Neural cell (in vitro differentiated cells): ENCODE measurements around the gene RASGRP3. TPM values are rescaled to one million over a fixed set of nuclear protein-coding genes. Genes with fewer than 3 reads are reported as not detected.

Experiments
- H2AFZ ChIP-seq: fragments of 200-600, 300-800 bp; sonication (generic), shearing (Covaris generic); 2 replicates; pipeline ENCODE4 v1.6.0; 2014; ENCODE audit warnings: low read depth, mild to moderate bottlenecking, antibody characterized with exemption, low read length, moderate library complexity
- H3F3A ChIP-seq: fragments of 200-600 bp; shearing (Covaris generic); 2 replicates; pipeline ENCODE4 v1.6.1; 2016; ENCODE audit warnings: mild to moderate bottlenecking, moderate library complexity, mixed read lengths, antibody characterized with exemption, low read length; ENCODE audit not compliant: insufficient read depth, poor library complexity, severe bottlenecking
- H3K27ac ChIP-seq: fragments of 200-600, 300-800 bp; sonication (generic), shearing (Covaris generic); 2 replicates; pipeline ENCODE4 v1.5.1; 2014; ENCODE audit warnings: mild to moderate bottlenecking, low read length, moderate library complexity
- H3K27me3 ChIP-seq: fragments of 300-800, 200-600 bp; sonication (generic), shearing (Covaris generic); 2 replicates; pipeline ENCODE4 v1.6.0; 2014; ENCODE audit warnings: mild to moderate bottlenecking, low read depth, low read length, moderate library complexity; ENCODE audit not compliant: insufficient read depth
- H3K36me3 ChIP-seq: fragments of 300-800, 200-600 bp; sonication (generic), shearing (Covaris generic); 2 replicates; pipeline ENCODE4 v1.5.1; 2014; ENCODE audit warnings: mild to moderate bottlenecking, antibody characterized with exemption, low read length, moderate library complexity; ENCODE audit not compliant: insufficient read depth
- H3K4me2 ChIP-seq: fragments of 300-800, 200-600 bp; sonication (generic), shearing (Covaris generic); 2 replicates; pipeline ENCODE4 v1.6.0; 2014; ENCODE audit warnings: mild to moderate bottlenecking, low read length
- H3K4me3 ChIP-seq: fragments of 300-800, 200-600 bp; sonication (generic), shearing (Covaris generic); 2 replicates; pipeline ENCODE4 v1.5.1; 2014; ENCODE audit warnings: mild to moderate bottlenecking, low read length, moderate library complexity
- H3K79me2 ChIP-seq: fragments of 200-600 bp; shearing (Covaris generic); replicated peaks from 2 replicates; pipeline ENCODE4 v1.6.0; 2014; ENCODE audit warnings: mild to moderate bottlenecking, low read length, moderate library complexity; ENCODE audit not compliant: insufficient read depth
- H3K9ac ChIP-seq: fragments of 300-800, 200-600 bp; sonication (generic), shearing (Covaris generic); 2 replicates; pipeline ENCODE4 v1.6.1; 2016; ENCODE audit warnings: mild to moderate bottlenecking, low read length, mixed read lengths
- H3K9me2 ChIP-seq: fragments of 200-600 bp; shearing (Covaris generic); 2 replicates; pipeline ENCODE4 v1.6.1; 2016; ENCODE audit warnings: mild to moderate bottlenecking, low read length, mixed read lengths; ENCODE audit not compliant: insufficient read depth
- H3K9me3 ChIP-seq: fragments of 200-600, 300-800 bp; sonication (generic), shearing (Covaris generic); 2 replicates; pipeline ENCODE4 v1.6.1; 2016; ENCODE audit warnings: mild to moderate bottlenecking, mixed run types, low read length, moderate library complexity, mixed read lengths
- H4K20me1 ChIP-seq: fragments of 200-600 bp; shearing (Covaris generic); 2 replicates; pipeline ENCODE4 v1.6.1; 2016; ENCODE audit warnings: mild to moderate bottlenecking, mixed run types; ENCODE audit not compliant: insufficient read depth
- EP300 ChIP-seq: fragments of 450-650 bp; conservative IDR thresholded peaks from 2 replicates; pipeline ENCODE4 v1.6.1; 2014; ENCODE audit warnings: antibody characterized with exemption, mild to moderate bottlenecking, moderate library complexity; ENCODE audit not compliant: poor library complexity, severe bottlenecking
- EZH2 ChIP-seq: fragments of 200-600, 300-800 bp; shearing (Covaris generic), sonication (generic); IDR thresholded peaks from 2 replicates; pipeline ENCODE4 v1.6.1; 2014; ENCODE audit warnings: antibody characterized with exemption, low read length, borderline replicate concordance, mild to moderate bottlenecking; ENCODE audit not compliant: insufficient read depth, poor library complexity, severe bottlenecking
- MXI1 ChIP-seq: fragments of 450-650 bp; conservative IDR thresholded peaks from 2 replicates; pipeline ENCODE4 v1.6.1; 2014; ENCODE audit warnings: antibody characterized with exemption, mild to moderate bottlenecking; ENCODE audit not compliant: poor library complexity, severe bottlenecking
- POLR2AphosphoS5 ChIP-seq: IDR thresholded peaks from 2 replicates; pipeline ENCODE4 v1.6.1; 2012
- RAD21 ChIP-seq: fragments of 450-650 bp; conservative IDR thresholded peaks from 2 replicates; pipeline ENCODE4 v1.6.1; 2014; ENCODE audit warnings: antibody characterized with exemption, mild to moderate bottlenecking, moderate library complexity
- SMC3 ChIP-seq: fragments of 450-650 bp; conservative IDR thresholded peaks from 2 replicates; pipeline ENCODE4 v1.6.1; 2014; ENCODE audit warnings: antibody characterized with exemption, mild to moderate bottlenecking, moderate library complexity; ENCODE audit not compliant: poor library complexity
- TAF1 ChIP-seq: IDR thresholded peaks from 2 replicates; pipeline ENCODE4 v1.6.1; 2012; ENCODE audit warnings: low read depth
- polyA plus RNA-seq: library from polyadenylated mRNA; depleted of rRNA; stranded (reverse); fragments of >200 nt; gene quantifications from 2 replicates; pipeline ENCODE4 v1.2.3, GENCODE V29; 2014
- TF ChIP-seq, protein P1 (sequence below): IDR thresholded peaks from 2 replicates; pipeline ENCODE4 v1.6.1; 2012; ENCODE audit warnings: borderline replicate concordance
- TF ChIP-seq, protein P2 (sequence below): fragments of 450-650 bp; IDR thresholded peaks from 2 replicates; pipeline ENCODE4 v1.5.1; 2014; ENCODE audit warnings: antibody characterized with exemption, mild to moderate bottlenecking, moderate library complexity; ENCODE audit not compliant: poor library complexity, severe bottlenecking

RASGRP3 gene
- polyA plus RNA-seq, 1 donor from 2014 or later: 25.3 TPM

DNA sequence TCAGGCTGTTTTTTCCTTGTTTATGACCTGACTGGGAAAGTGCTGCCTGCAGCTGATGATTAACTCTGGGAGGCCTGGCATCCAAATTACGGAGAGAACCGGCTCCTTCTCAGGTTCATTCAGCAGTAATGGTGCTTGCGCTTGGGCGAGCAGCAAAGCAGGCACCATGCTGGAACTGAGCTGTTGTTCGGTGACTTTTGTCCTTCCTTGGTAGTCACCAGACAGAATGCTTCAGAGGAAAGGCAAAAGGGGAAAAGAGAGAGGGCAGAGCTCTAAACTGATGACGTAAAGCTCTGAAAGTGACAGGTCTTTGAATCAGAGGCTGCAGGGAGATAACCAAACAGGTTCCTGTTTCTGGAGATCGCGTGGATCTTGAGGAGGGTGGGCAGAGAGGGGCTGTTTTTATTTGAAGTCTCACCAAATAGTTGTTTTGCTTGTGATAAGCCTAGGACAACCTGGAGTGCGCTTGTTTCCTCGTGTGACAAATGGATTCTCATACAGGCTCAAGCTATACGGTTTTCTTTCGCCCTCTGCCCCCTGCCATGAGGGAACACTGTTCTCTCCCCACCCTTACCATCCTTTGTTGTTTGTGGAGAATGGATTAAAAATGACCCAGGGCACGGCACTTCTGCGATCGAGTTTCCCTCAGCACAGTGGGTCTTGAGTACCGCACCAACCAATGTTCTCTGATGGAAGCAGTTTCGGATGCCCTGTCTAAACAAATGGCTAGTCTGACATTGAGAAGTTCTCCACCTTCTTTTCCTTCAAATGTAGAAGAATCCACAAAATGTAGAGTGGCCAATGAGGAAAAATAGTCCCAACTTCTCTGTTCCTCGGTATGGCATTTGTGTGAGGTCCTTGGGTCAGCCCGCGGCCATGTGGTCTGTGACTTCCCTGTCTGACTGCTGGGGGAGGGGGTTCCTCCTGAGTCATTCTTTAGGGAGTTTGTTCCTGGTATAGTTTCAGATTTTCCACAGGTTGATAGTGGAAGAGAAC, 1.3 kb downstream of the RASGRP3 start:
- Histone ChIP-seq H3K4me2 (no peak overlapping the region), H2AFZ (no peak overlapping the region), H3K79me2 (no peaks in the 10 kb centered on the region), H3K9me2 (no peaks in the 10 kb centered on the region), H3K9me3 (no peaks in the 10 kb centered on the region), H3K4me3 (no peak overlapping the region), H3K27me3 (no peaks in the 10 kb centered on the region), H3F3A (no peaks in the 10 kb centered on the region), H4K20me1 (no peaks in the 10 kb centered on the region), H3K9ac (no peak overlapping the region), H3K36me3 (no peaks in the 10 kb centered on the region), H3K27ac (no peak overlapping the region)
- TF ChIP-seq, protein P1, sequence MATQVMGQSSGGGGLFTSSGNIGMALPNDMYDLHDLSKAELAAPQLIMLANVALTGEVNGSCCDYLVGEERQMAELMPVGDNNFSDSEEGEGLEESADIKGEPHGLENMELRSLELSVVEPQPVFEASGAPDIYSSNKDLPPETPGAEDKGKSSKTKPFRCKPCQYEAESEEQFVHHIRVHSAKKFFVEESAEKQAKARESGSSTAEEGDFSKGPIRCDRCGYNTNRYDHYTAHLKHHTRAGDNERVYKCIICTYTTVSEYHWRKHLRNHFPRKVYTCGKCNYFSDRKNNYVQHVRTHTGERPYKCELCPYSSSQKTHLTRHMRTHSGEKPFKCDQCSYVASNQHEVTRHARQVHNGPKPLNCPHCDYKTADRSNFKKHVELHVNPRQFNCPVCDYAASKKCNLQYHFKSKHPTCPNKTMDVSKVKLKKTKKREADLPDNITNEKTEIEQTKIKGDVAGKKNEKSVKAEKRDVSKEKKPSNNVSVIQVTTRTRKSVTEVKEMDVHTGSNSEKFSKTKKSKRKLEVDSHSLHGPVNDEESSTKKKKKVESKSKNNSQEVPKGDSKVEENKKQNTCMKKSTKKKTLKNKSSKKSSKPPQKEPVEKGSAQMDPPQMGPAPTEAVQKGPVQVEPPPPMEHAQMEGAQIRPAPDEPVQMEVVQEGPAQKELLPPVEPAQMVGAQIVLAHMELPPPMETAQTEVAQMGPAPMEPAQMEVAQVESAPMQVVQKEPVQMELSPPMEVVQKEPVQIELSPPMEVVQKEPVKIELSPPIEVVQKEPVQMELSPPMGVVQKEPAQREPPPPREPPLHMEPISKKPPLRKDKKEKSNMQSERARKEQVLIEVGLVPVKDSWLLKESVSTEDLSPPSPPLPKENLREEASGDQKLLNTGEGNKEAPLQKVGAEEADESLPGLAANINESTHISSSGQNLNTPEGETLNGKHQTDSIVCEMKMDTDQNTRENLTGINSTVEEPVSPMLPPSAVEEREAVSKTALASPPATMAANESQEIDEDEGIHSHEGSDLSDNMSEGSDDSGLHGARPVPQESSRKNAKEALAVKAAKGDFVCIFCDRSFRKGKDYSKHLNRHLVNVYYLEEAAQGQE: no peak
- TF ChIP-seq EP300 (no peak), POLR2AphosphoS5 (no peak), SMC3 (no peak), TAF1 (no peak), RAD21 (no peak), EZH2 (no peak), MXI1 (no peak)
- TF ChIP-seq, protein P2, sequence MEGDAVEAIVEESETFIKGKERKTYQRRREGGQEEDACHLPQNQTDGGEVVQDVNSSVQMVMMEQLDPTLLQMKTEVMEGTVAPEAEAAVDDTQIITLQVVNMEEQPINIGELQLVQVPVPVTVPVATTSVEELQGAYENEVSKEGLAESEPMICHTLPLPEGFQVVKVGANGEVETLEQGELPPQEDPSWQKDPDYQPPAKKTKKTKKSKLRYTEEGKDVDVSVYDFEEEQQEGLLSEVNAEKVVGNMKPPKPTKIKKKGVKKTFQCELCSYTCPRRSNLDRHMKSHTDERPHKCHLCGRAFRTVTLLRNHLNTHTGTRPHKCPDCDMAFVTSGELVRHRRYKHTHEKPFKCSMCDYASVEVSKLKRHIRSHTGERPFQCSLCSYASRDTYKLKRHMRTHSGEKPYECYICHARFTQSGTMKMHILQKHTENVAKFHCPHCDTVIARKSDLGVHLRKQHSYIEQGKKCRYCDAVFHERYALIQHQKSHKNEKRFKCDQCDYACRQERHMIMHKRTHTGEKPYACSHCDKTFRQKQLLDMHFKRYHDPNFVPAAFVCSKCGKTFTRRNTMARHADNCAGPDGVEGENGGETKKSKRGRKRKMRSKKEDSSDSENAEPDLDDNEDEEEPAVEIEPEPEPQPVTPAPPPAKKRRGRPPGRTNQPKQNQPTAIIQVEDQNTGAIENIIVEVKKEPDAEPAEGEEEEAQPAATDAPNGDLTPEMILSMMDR: no peak

DNA sequence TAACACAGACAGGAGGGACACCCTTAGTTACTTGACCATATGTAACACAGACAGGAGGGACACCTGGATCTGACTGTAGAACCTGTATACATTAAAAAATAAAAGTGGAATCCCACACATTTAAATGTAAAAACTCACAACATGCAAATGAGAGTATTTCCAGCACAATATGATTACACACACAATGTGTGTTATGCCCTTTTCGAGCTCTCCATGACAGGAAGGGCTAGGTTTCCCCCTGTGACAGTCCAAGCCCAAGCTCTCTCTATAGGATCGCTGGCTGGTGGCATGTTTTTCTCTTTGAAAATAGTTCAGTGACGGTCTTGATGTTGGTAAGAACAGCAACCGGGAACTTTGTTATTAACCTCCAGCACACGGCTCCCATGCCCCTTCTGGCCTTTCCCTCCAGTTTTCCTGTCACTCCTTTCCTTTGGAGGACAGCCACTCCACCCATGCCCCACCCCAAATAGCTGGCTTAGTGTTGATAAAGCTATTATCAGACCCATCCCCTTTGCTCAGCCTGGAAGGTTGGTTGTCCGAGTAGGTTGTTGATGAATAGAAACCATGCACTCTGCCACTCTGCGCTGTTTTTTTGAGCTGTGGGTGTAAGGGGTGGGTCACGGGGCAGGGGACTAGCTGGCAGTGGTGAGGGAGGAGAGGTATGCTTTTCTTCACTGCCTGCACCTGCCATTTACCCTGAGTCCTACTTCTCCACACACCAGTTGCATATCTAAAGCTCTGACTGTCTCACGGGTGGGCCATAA, 2.7 kb downstream of the RASGRP3 start:
- Histone ChIP-seq H3F3A (no peaks in the 10 kb centered on the region), H3K4me2 (no peak overlapping the region), H3K79me2 (no peaks in the 10 kb centered on the region), H3K27ac (no peak overlapping the region), H3K36me3 (no peaks in the 10 kb centered on the region), H3K9me3 (no peaks in the 10 kb centered on the region), H3K9me2 (no peaks in the 10 kb centered on the region), H4K20me1 (no peaks in the 10 kb centered on the region), H2AFZ (no peak overlapping the region), H3K27me3 (no peaks in the 10 kb centered on the region), H3K4me3 (no peak overlapping the region), H3K9ac (no peak overlapping the region)
- no peak for TF ChIP-seq EZH2
- no peak for TF ChIP-seq RAD21
- no peak for TF ChIP-seq MXI1
- TF ChIP-seq, protein P1: no peak
- TF ChIP-seq, protein P2: no peak
- no peak for TF ChIP-seq POLR2AphosphoS5
- TF ChIP-seq EP300: no peak
- TF ChIP-seq SMC3: no peak
- no peak for TF ChIP-seq TAF1
